MG63 (cell line): ENCODE results near the gene MMP24OS. TPM values are rescaled to one million over a fixed set of nuclear protein-coding genes. Genes with fewer than 3 reads are reported as not detected.
"Not testable (repeated sequence)": the region's sequence is repeated elsewhere in the genome, so short reads cannot be mapped to it uniquely, and the experiment has no call there.

Experiments
- DNase-seq: peaks from one replicate; pipeline ENCODE4 v3.0.0-alpha.2; 2020
- H3K27me3 ChIP-seq: fragments of 250-450 bp; sonication (Bioruptor Pico); 2 replicates; pipeline ENCODE4 v1.5.1; 2020; ENCODE audit warnings: mild to moderate bottlenecking, moderate library complexity
- H3K36me3 ChIP-seq: fragments of 250-450 bp; sonication (Bioruptor Pico); 2 replicates; pipeline ENCODE4 v1.5.1; 2020; ENCODE audit warnings: mild to moderate bottlenecking, moderate library complexity
- H3K4me3 ChIP-seq: fragments of 250-450 bp; sonication (Bioruptor Pico); 2 replicates; pipeline ENCODE4 v1.5.1; 2020; ENCODE audit warnings: mild to moderate bottlenecking, moderate library complexity
- H3K9me3 ChIP-seq: fragments of 250-450 bp; sonication (Bioruptor Pico); 2 replicates; pipeline ENCODE4 v1.5.1; 2020; ENCODE audit warnings: mild to moderate bottlenecking, moderate library complexity
- total RNA-seq: library from RNA; depleted of rRNA; stranded (reverse); fragments of >200 nt; shearing (Covaris generic); gene quantifications from 2 replicates; pipeline ENCODE4 v1.2.3, GENCODE V29; 2014; ENCODE audit warnings: low replicate concordance; rRNA removed

MMP24OS gene
- total RNA-seq: 4.4 and 4.7 TPM in 2 replicates

- no peaks in the 10 kb centered on the region for H3K9me3 ChIP-seq
- H3K4me3 ChIP-seq: peak within 1 kb of the TSS; percentile 64
- peaks cover 79% of the 10 kb centered on the region for H3K36me3 ChIP-seq
- no peaks in the 10 kb centered on the region for H3K27me3 ChIP-seq
- peak; percentile 90 for DNase-seq
Measured at GRCh38 chr20:35277531-35278395, at the start of gene MMP24OS. TSS of gene MMP24OS (minus strand) at chr20:35278122. CDS start at chr20:35277929, 193 bp downstream.

GRCh38 chr20:35327074-35327976, 49.4 kb upstream of the MMP24OS start:
- Histone ChIP-seq H3K9me3 (0 out of 2 replicates have a peak, but pooled peaks cover 2% of the 10 kb centered on the region), H3K4me3 (no peak overlapping the region), H3K27me3 (no peaks in the 10 kb centered on the region), H3K36me3 (peaks cover 56% of the 10 kb centered on the region)
- DNase-seq: no peak

DNA sequence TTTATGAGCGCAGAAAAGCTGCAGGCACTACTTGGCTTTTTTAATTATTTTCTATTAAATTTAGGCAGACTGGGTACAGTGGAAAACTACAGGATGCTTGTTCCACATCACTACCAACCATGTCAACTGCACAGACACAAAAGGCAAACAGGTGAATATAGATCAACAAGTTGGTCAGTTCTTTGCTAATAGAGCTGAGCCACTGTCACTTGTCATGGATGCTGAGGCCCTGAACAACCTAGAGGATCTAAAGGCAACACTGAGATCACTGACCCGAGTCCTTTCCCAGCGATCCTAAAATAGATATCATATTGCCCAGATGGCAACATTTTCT, 48.8 kb upstream of the MMP24OS start:
- Histone ChIP-seq H3K36me3 (peaks cover 59% of the 10 kb centered on the region), H3K9me3 (0 out of 2 replicates have a peak, but pooled peaks cover 2% of the 10 kb centered on the region), H3K27me3 (no peaks in the 10 kb centered on the region), H3K4me3 (no peak overlapping the region)
- DNase-seq: no peak

DNA sequence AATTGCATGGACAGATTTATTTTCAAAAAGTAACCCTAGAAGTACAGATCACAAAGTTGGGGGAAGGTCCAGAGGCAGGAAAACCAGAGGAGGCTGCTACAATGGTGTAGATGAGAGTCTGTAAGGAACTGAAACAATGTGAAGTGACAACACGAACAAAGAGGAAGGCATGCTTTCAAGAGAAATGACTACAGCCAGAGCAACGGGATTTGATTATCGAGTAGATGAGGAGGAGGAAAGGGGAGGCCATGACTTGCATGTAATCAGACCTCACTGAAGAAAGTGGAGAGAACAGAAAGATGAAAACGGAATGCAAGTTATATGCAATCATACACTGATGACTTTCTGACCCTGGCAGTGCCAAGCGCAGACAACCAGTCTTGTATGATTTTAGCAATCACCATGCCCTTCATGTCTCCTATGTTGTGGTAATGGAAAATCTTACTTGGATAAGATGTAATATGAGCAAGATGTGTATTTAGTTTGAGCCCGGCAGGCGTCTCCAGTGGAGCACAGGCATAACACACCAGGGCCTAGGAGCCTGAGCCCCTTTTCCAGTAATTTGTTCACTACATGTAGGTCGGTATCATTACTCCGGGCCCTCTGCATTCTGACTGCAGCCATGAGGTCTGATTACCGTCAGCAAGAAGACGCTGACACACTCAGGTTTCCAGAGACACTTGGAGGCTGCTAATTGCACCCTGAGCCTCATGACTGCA, 48.3 kb upstream of the MMP24OS start:
- DNase-seq: no peak
- Histone ChIP-seq H3K4me3 (no peak overlapping the region), H3K36me3 (peaks cover 65% of the 10 kb centered on the region)

GRCh38 chr20:35325401-35325800, 47.5 kb upstream of the MMP24OS start:
- Histone ChIP-seq H3K27me3 (no peaks in the 10 kb centered on the region), H3K36me3 (peaks cover 66% of the 10 kb centered on the region), H3K4me3 (no peak overlapping the region), H3K9me3 (0 out of 2 replicates have a peak, but pooled peaks cover 2% of the 10 kb centered on the region)
- DNase-seq: no peak

More for the DNA sequence above, 48.3 kb upstream of the MMP24OS start:
- Histone ChIP-seq H3K9me3 (0 out of 2 replicates have a peak, but pooled peaks cover 2% of the 10 kb centered on the region), H3K27me3 (no peaks in the 10 kb centered on the region)

DNA sequence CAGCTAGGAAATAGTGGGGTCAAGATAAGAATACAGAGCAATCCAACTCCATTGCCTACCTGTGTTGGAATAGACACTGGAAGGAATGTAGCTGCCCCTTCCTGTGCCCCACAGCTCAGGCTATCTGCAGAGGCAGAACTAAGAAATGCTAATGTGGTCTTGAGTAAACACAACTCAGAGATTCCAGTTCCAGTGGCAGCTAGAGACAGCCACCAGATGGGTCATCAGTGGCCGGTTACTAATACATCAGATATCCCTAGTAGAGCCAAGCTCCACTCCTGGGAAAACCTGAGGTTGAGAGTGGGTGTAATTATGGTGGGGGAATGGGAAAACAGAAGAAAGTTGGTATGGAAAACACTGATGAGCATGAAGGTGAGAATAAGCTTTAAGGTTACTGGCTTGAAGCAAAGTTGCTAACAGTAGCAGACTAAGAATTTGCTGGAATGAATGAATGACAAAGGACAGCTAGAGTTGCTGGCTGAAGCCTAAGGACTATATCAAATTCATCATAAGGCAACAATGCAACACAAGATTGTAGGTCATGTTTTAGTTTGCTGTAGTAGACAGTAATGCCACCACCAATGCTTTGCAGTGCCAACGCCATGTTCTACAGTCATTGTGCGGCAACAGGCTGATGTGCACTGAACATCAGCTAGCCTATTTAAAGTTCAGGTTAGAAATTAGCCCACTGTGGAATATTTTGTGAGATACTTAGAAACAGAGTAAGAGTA, 42.6 kb upstream of the MMP24OS start:
- H3K27me3 ChIP-seq: no peaks in the 10 kb centered on the region
- DNase-seq: no peak

DNA sequence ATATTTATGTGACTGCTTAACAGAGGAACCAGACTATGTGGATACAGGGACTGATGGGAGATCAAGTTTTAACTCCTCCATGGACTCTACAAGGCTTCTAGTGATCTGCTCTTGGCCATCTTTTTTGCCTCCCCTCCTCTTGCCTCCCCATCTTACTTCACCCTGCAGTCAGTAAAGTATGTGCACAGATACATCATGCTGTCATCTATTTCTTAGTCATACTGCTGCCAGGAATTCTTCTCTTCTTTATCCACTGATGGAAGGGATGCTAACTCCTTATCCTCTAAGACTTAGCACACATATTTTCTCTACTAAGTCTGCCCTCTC, 41.9 kb upstream of the MMP24OS start:
- no peak overlapping the region for H3K4me3 ChIP-seq
- no peaks in the 10 kb centered on the region for H3K27me3 ChIP-seq
- peaks cover 56% of the 10 kb centered on the region for H3K36me3 ChIP-seq
- no peak for DNase-seq
- H3K9me3 ChIP-seq: 0 out of 2 replicates have a peak, but pooled peaks cover 2% of the 10 kb centered on the region

More for the DNA sequence above, 42.6 kb upstream of the MMP24OS start:
- Histone ChIP-seq H3K9me3 (0 out of 2 replicates have a peak, but pooled peaks cover 2% of the 10 kb centered on the region), H3K4me3 (no peak overlapping the region), H3K36me3 (peaks cover 60% of the 10 kb centered on the region)

DNA sequence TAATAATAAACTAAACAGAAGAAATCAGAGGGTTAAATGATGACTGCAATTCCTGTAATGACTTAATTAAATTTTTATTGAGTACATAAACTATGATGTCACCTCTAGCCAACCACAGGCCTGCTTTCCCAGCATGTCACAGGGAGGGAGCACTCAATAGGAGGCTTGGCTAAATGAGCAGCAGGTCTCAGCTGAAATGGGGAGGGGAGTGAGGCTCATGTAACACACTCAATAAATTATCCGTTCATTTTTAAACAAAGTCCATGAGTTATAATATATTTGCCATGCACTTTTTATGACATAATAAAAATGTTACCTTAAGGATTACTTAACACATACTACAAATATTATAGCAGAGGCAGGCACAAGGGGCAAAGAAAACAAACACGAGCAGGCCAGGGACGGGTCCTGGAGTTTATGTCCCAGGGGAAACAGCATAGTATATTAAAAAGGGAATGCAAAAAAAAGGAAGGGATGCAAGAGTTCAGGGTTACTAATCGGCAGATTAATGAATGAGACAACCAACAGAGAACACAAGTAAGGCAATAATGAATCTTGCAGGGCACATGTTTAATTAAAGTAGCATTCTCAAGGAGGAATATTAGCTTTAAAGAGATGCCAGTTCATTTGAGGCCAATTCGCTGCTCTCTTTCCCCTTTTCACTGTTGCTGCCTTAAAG, 41.4 kb upstream of the MMP24OS start:
- H3K4me3 ChIP-seq: no peak overlapping the region
- no peaks in the 10 kb centered on the region for H3K27me3 ChIP-seq
- DNase-seq: peak; percentile 59
- H3K36me3 ChIP-seq: peaks cover 54% of the 10 kb centered on the region
- no peaks in the 10 kb centered on the region for H3K9me3 ChIP-seq

GRCh38 chr20:35318502-35319157, 40.7 kb upstream of the MMP24OS start:
- H3K27me3 ChIP-seq: no peaks in the 10 kb centered on the region
- peak; percentile 75 for DNase-seq
- H3K9me3 ChIP-seq: no peaks in the 10 kb centered on the region
- no peak overlapping the region for H3K4me3 ChIP-seq
- peaks cover 54% of the 10 kb centered on the region for H3K36me3 ChIP-seq

DNA sequence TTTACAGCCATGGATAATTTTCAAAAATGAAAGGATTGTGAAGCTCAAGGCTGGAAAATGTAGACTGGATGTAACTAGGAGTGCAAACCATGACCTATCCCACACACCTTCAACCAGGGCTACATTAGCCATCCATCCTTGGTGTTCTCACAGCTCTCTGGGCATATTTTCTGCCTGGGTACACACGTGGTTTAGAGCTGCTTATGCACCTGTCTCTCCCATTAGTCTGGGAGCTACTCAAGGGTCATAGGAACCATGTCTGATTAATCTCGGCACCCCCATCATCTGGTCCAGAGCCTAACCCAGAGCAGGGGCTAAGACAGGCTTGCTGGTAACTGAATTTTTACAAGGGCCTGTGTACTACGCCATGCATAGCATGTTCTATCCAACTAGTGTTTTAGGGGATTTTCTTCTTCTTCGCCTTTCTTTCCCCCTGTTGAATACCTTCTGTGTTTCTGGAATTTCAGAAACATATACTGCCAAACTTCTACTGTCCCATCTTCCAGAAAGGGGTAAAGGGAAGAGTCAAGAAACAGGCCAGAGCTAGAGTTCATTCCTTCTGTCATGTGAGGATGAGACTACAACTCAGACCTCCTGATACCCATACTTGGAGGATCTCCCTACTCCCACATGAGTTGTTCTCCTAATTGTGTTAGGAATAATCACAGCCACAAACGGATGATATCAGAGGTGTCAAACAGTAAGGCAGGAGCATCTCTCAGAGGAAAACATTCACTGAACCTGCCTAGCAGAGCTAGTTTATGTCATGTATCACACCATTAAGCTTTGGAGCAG, 39.7 kb upstream of the MMP24OS start:
- peaks cover 50% of the 10 kb centered on the region for H3K36me3 ChIP-seq
- DNase-seq: no peak
- H3K4me3 ChIP-seq: no peak overlapping the region
- no peaks in the 10 kb centered on the region for H3K27me3 ChIP-seq
- no peaks in the 10 kb centered on the region for H3K9me3 ChIP-seq

- peaks cover 37% of the 10 kb centered on the region for H3K36me3 ChIP-seq
- DNase-seq: no peak
Measured at GRCh38 chr20:35316086-35316485, 38.2 kb upstream of the MMP24OS start.

GRCh38 chr20:35315632-35316020, 37.7 kb upstream of the MMP24OS start:
- DNase-seq, H3K9me3 ChIP-seq, H3K27me3 ChIP-seq, H3K4me3 ChIP-seq: not testable (repeated sequence)
- peaks cover 36% of the 10 kb centered on the region for H3K36me3 ChIP-seq

More at GRCh38 chr20:35316086-35316485, 38.2 kb upstream of the MMP24OS start:
- H3K27me3 ChIP-seq: no peaks in the 10 kb centered on the region
- no peaks in the 10 kb centered on the region for H3K9me3 ChIP-seq
- no peak overlapping the region for H3K4me3 ChIP-seq

GRCh38 chr20:35314816-35315631, 37.1 kb upstream of the MMP24OS start:
- Histone ChIP-seq H3K9me3 (no peaks in the 10 kb centered on the region), H3K27me3 (no peaks in the 10 kb centered on the region), H3K36me3 (peaks cover 38% of the 10 kb centered on the region), H3K4me3 (no peak overlapping the region)
- no peak for DNase-seq

DNA sequence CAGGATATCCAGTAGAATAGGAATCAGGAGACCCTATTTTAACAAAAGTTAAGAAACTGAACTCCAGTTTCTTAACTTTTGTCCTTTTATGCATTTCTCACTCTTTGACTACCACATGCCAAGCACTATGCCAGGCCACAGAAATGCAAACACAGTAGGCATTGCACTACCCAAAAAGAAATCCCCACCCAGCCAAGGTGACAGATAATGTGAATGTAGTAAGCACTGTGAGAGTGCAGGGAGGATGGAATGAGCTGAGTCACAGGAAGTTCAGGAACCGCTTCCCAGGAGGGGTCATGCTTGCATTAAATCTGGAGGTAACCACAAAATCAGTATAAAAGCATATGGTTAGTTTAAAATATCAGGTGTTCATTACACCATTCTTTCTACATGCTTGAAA, 34.4 kb upstream of the MMP24OS start:
- H3K27me3 ChIP-seq: no peaks in the 10 kb centered on the region
- peaks cover 41% of the 10 kb centered on the region for H3K36me3 ChIP-seq
- no peak overlapping the region for H3K4me3 ChIP-seq
- H3K9me3 ChIP-seq: no peaks in the 10 kb centered on the region
- DNase-seq: peak; percentile 95
